HepG2 (cell line): ENCODE measurements around the gene FHIT.

Source experiments
- ESRRA ChIP-seq: sonication (generic); formaldehyde crosslinking; IDR thresholded peaks from 2 replicates; pipeline ENCODE4 v1.5.1; 2020; ENCODE audit warnings: mild to moderate bottlenecking, low read depth, missing genetic modification reagents
- EZH2 ChIP-seq: conservative IDR thresholded peaks from 2 replicates; pipeline ENCODE4 v1.6.1; 2012; ENCODE audit warnings: mild to moderate bottlenecking, low read depth, low read length, moderate library complexity
- HOXA7 ChIP-seq: sonication (generic); formaldehyde crosslinking; IDR thresholded peaks from 2 replicates; pipeline ENCODE4 v1.8.1; 2022; ENCODE audit warnings: mild to moderate bottlenecking, missing genetic modification reagents, moderate library complexity
- MXI1 ChIP-seq: IDR thresholded peaks from 3 replicates; pipeline ENCODE4 v1.6.1; 2012; ENCODE audit warnings: low read depth, low read length, inconsistent platforms, borderline replicate concordance
- NFYB ChIP-seq: sonication (generic); formaldehyde crosslinking; IDR thresholded peaks from 2 replicates; pipeline ENCODE4 v1.4.0; 2020; ENCODE audit warnings: missing genetic modification reagents
- POGZ ChIP-seq: sonication (generic); formaldehyde crosslinking; IDR thresholded peaks from 2 replicates; pipeline ENCODE4 v1.4.0; 2020; ENCODE audit warnings: mild to moderate bottlenecking, missing genetic modification reagents

GRCh38 chr3:60585918-60586317 is 665.3 kb downstream of the FHIT start:
- no peak for TF ChIP-seq HOXA7 (CRISPR knock-in tag)
- no peak for TF ChIP-seq MXI1
- TF ChIP-seq POGZ, result no peak
- no peak for TF ChIP-seq ESRRA (CRISPR knock-in tag)
- no peak for TF ChIP-seq EZH2
- no peak for TF ChIP-seq NFYB
